Body of pancreas (tissue), 4 donors: ENCODE data around the gene RPLP2. TPM values are rescaled to one million over a fixed set of nuclear protein-coding genes. Genes with fewer than 3 reads are reported as not detected.

ENCODE experiments used
- ATAC-seq: fragments of 150-250 bp; one replicate; pipeline ENCODE4 v1.9.1; 2016
- DNase-seq, 4 donors: peaks; one replicate each; pipeline ENCODE4 v3.0.0-alpha.2; 2019
- H3K27ac ChIP-seq, 4 donors: fragments of 200-600 bp; sonication (generic); 1 replicate in 3 of 4; 2 replicates in 1 of 4; pipeline versions ENCODE4 v1.5.1 to v1.6.1; 2016 to 2019; ENCODE audit warnings: mild to moderate bottlenecking in 1 of 4, mixed read lengths in 1 of 4, moderate library complexity in 1 of 4
- H3K27me3 ChIP-seq, 2 donors: fragments of 200-600 bp; sonication (generic); one replicate each; pipeline ENCODE4 v1.6.0; 2016; ENCODE audit warnings: mild to moderate bottlenecking in 1 of 2
- H3K36me3 ChIP-seq, 2 donors: fragments of 200-600 bp; sonication (generic); replicated peaks in 1 of 2; 2 replicates each; pipeline ENCODE4 v1.5.1; 2016; ENCODE audit warnings: low read depth in 2 of 2; ENCODE audit not compliant: insufficient read depth in 1 of 2
- H3K4me1 ChIP-seq: fragments of 200-600 bp; sonication (generic); one replicate; pipeline ENCODE4 v1.6.0; 2016
- H3K4me3 ChIP-seq, 2 donors: fragments of 200-600 bp; sonication (generic); 1 replicate in 1 of 2; 2 replicates in 1 of 2; pipeline ENCODE4 v1.5.1; 2016 to 2019
- H3K9me3 ChIP-seq, 3 donors: fragments of 200-600 bp; sonication (generic); 1 replicate in 2 of 3; 2 replicates in 1 of 3; pipeline ENCODE4 v1.5.1; 2016
- CTCF ChIP-seq, 7 experiments: fragments of 450-650 bp in 4 of 7; fragments of 200-600 bp in 3 of 7; sonication (generic) in 3 of 7; IDR thresholded peaks; one replicate each; pipeline ENCODE4 v1.5.1; 2016 to 2019; ENCODE audit warnings: antibody characterized with exemption in 7 of 7
- POLR2A ChIP-seq, 3 donors: fragments of 450-650 bp; IDR thresholded peaks; one replicate each; pipeline ENCODE4 v1.6.1; 2016; ENCODE audit warnings: antibody characterized with exemption in 3 of 3, mild to moderate bottlenecking in 2 of 3
- WGBS, 2 donors: methylation state at CpG; one replicate each; pipeline ENCODE4 v1.1.5; 2017; 5-methylcytosine and 5-hydroxymethylcytosine counted together
- intact Hi-C: fragments of 100-400 bp; cut with DNase I; formaldehyde crosslinking; loops from one replicate; pipeline ENCODE4 v1.15.1; 2023
- total RNA-seq, 2 donors: library from RNA; depleted of rRNA; stranded (reverse); fragments of >200 nt; gene quantifications; one replicate each; pipeline ENCODE4 v1.1.0, GENCODE V29; 2016

Gene RPLP2
- total RNA-seq, 2 donors from 2014 or later, result 395 to 402 TPM

GRCh38 chr11:848380-848931 lies 38.7 kb downstream of the RPLP2 start:
- H3K4me3 ChIP-seq, result no peak overlapping the region
- DNase-seq (peak in 3 of 4 donors; percentile 60 to 64 (median 64)), ATAC-seq (peak; percentile 15)
- WGBS, 2 donors, result 0 to 33% methylated on average over 2 to 14 of the region's 14 CpGs
- H3K36me3 ChIP-seq, result no peaks in the 10 kb centered on the region
- no peaks in the 10 kb centered on the region for H3K9me3 ChIP-seq
- intact Hi-C loops, result loop anchor here (2.0 to 5.0 kb wide), 2 partner anchors 74 to 204 kb away; no protein-coding TSS in a partner anchor
- no peak for TF ChIP-seq POLR2A (IDR thresholded peaks at IDR 0.05)
- peak; percentile 80 to 97 (median 87) for TF ChIP-seq CTCF (IDR thresholded peaks at IDR 0.05)
- no peak overlapping the region for H3K27ac ChIP-seq
- H3K4me1 ChIP-seq, result peaks cover 56% of the 10 kb centered on the region
- peaks cover 0 to 6% of the 10 kb centered on the region in 2 donors for H3K27me3 ChIP-seq

GRCh38 chr11:849104-849824 lies 39.5 kb downstream of the RPLP2 start:
- intact Hi-C loops, result loop anchor here (2.0 to 5.0 kb wide), 2 partner anchors 73 to 204 kb away; no protein-coding TSS in a partner anchor
- WGBS, 2 donors, result 6 to 53% methylated on average over 3 to 49 of the region's 71 CpGs
- peaks cover 48% of the 10 kb centered on the region for H3K4me1 ChIP-seq
- no peak for DNase-seq
- no peak for ATAC-seq
- H3K36me3 ChIP-seq, result no peaks in the 10 kb centered on the region
- peaks cover 0 to 6% of the 10 kb centered on the region in 2 donors for H3K27me3 ChIP-seq
- H3K4me3 ChIP-seq, result no peak overlapping the region
- TF ChIP-seq CTCF (IDR thresholded peaks at IDR 0.05) (no peak), POLR2A (IDR thresholded peaks at IDR 0.05) (no peak)
- no peak overlapping the region for H3K27ac ChIP-seq
- H3K9me3 ChIP-seq, result no peaks in the 10 kb centered on the region

GRCh38 chr11:849951-850774 lies 40.4 kb downstream of the RPLP2 start:
- H3K36me3 ChIP-seq, result no peaks in the 10 kb centered on the region
- H3K27ac ChIP-seq, result no peak overlapping the region
- peaks cover 0 to 6% of the 10 kb centered on the region in 2 donors for H3K27me3 ChIP-seq
- no peak overlapping the region for H3K4me3 ChIP-seq
- H3K4me1 ChIP-seq, result peaks cover 40% of the 10 kb centered on the region
- no peak for DNase-seq
- 39 to 65% methylated on average over 13 to 61 of the region's 97 CpGs for WGBS, 2 donors
- TF ChIP-seq CTCF (IDR thresholded peaks at IDR 0.05) (no peak), POLR2A (IDR thresholded peaks at IDR 0.05) (no peak)
- intact Hi-C loops, result loop anchor here (2.0 to 5.0 kb wide), 2 partner anchors 72 to 203 kb away; no protein-coding TSS in a partner anchor
- ATAC-seq, result no peak
- H3K9me3 ChIP-seq, result no peaks in the 10 kb centered on the region

GRCh38 chr11:850775-851763 lies 41.3 kb downstream of the RPLP2 start:
- WGBS, 2 donors, result 86 to 100% methylated on average over 3 to 22 of the region's 28 CpGs
- no peak overlapping the region for H3K27ac ChIP-seq
- H3K36me3 ChIP-seq, result no peaks in the 10 kb centered on the region
- DNase-seq, result no peak
- no peak for ATAC-seq
- intact Hi-C loops, result no loop called here
- H3K9me3 ChIP-seq, result no peaks in the 10 kb centered on the region
- peaks cover 31% of the 10 kb centered on the region for H3K4me1 ChIP-seq
- peaks cover 0 to 6% of the 10 kb centered on the region in 2 donors for H3K27me3 ChIP-seq
- H3K4me3 ChIP-seq, result no peak overlapping the region
- TF ChIP-seq POLR2A (IDR thresholded peaks at IDR 0.05) (no peak), CTCF (IDR thresholded peaks at IDR 0.05) (no peak)
